ENCODE results near the gene CLP1.

- TF ChIP-seq YY1 (IDR thresholded peaks at IDR 0.05; ENCODE audit: low read depth) (no peak), FOSL2 (IDR thresholded peaks at IDR 0.05; ENCODE audit: borderline replicate concordance, low read depth) (no peak), POLR2AphosphoS5 (IDR thresholded peaks at IDR 0.05; ENCODE audit: low read depth, low read length) (no peak), REST (IDR thresholded peaks at IDR 0.05; ENCODE audit: low read depth, low read length) (no peak), TCF12 (IDR thresholded peaks at IDR 0.05) (no peak), ELF1 (IDR thresholded peaks at IDR 0.05) (no peak), RAD21 (IDR thresholded peaks at IDR 0.05; ENCODE audit: low read length) (no peak), GABPA (IDR thresholded peaks at IDR 0.05; ENCODE audit: low read depth) (no peak), EZH2phosphoT487 (IDR thresholded peaks at IDR 0.05; ENCODE audit: borderline replicate concordance, low read depth) (no peak)
- TF ChIP-seq, protein P1, sequence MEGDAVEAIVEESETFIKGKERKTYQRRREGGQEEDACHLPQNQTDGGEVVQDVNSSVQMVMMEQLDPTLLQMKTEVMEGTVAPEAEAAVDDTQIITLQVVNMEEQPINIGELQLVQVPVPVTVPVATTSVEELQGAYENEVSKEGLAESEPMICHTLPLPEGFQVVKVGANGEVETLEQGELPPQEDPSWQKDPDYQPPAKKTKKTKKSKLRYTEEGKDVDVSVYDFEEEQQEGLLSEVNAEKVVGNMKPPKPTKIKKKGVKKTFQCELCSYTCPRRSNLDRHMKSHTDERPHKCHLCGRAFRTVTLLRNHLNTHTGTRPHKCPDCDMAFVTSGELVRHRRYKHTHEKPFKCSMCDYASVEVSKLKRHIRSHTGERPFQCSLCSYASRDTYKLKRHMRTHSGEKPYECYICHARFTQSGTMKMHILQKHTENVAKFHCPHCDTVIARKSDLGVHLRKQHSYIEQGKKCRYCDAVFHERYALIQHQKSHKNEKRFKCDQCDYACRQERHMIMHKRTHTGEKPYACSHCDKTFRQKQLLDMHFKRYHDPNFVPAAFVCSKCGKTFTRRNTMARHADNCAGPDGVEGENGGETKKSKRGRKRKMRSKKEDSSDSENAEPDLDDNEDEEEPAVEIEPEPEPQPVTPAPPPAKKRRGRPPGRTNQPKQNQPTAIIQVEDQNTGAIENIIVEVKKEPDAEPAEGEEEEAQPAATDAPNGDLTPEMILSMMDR (IDR thresholded peaks at IDR 0.05), result no peak
- TF ChIP-seq, protein P2, sequence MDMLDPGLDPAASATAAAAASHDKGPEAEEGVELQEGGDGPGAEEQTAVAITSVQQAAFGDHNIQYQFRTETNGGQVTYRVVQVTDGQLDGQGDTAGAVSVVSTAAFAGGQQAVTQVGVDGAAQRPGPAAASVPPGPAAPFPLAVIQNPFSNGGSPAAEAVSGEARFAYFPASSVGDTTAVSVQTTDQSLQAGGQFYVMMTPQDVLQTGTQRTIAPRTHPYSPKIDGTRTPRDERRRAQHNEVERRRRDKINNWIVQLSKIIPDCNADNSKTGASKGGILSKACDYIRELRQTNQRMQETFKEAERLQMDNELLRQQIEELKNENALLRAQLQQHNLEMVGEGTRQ (IDR thresholded peaks at IDR 0.05; ENCODE audit: borderline replicate concordance, low read depth, low read length), result no peak
Observed at GRCh38 chr11:57614234-57614772, 43.3 kb upstream of the CLP1 start.
